Body of pancreas (tissue), 4 donors: Measurements from ENCODE around the gene EVL. TPM values are rescaled to one million over a fixed set of nuclear protein-coding genes. Genes with fewer than 3 reads are reported as not detected.

ENCODE experiments used
- ATAC-seq: fragments of 150-250 bp; one replicate; pipeline ENCODE4 v1.9.1; 2016
- DNase-seq, 4 donors: peaks; one replicate each; pipeline ENCODE4 v3.0.0-alpha.2; 2019
- H3K27ac ChIP-seq, 4 donors: fragments of 200-600 bp; sonication (generic); 1 replicate in 3 of 4; 2 replicates in 1 of 4; pipeline versions ENCODE4 v1.5.1 to v1.6.1; 2016 to 2019; ENCODE audit warnings: mild to moderate bottlenecking in 1 of 4, mixed read lengths in 1 of 4, moderate library complexity in 1 of 4
- H3K27me3 ChIP-seq, 2 donors: fragments of 200-600 bp; sonication (generic); one replicate each; pipeline ENCODE4 v1.6.0; 2016; ENCODE audit warnings: mild to moderate bottlenecking in 1 of 2
- H3K36me3 ChIP-seq, 2 donors: fragments of 200-600 bp; sonication (generic); replicated peaks in 1 of 2; 2 replicates each; pipeline ENCODE4 v1.5.1; 2016; ENCODE audit warnings: low read depth in 2 of 2; ENCODE audit not compliant: insufficient read depth in 1 of 2
- H3K4me1 ChIP-seq: fragments of 200-600 bp; sonication (generic); one replicate; pipeline ENCODE4 v1.6.0; 2016
- H3K4me3 ChIP-seq, 2 donors: fragments of 200-600 bp; sonication (generic); 1 replicate in 1 of 2; 2 replicates in 1 of 2; pipeline ENCODE4 v1.5.1; 2016 to 2019
- H3K9me3 ChIP-seq, 3 donors: fragments of 200-600 bp; sonication (generic); 1 replicate in 2 of 3; 2 replicates in 1 of 3; pipeline ENCODE4 v1.5.1; 2016
- CTCF ChIP-seq, 7 experiments: fragments of 450-650 bp in 4 of 7; fragments of 200-600 bp in 3 of 7; sonication (generic) in 3 of 7; IDR thresholded peaks; one replicate each; pipeline ENCODE4 v1.5.1; 2016 to 2019; ENCODE audit warnings: antibody characterized with exemption in 7 of 7
- POLR2A ChIP-seq, 3 donors: fragments of 450-650 bp; IDR thresholded peaks; one replicate each; pipeline ENCODE4 v1.6.1; 2016; ENCODE audit warnings: antibody characterized with exemption in 3 of 3, mild to moderate bottlenecking in 2 of 3
- WGBS, 2 donors: methylation state at CpG; one replicate each; pipeline ENCODE4 v1.1.5; 2017; 5-methylcytosine and 5-hydroxymethylcytosine counted together
- intact Hi-C: fragments of 100-400 bp; cut with DNase I; formaldehyde crosslinking; loops from one replicate; pipeline ENCODE4 v1.15.1; 2023
- total RNA-seq, 2 donors: library from RNA; depleted of rRNA; stranded (reverse); fragments of >200 nt; gene quantifications; one replicate each; pipeline ENCODE4 v1.1.0, GENCODE V29; 2016

The EVL gene
- total RNA-seq, 2 donors from 2014 or later: 22.3 to 57.7 TPM

DNA sequence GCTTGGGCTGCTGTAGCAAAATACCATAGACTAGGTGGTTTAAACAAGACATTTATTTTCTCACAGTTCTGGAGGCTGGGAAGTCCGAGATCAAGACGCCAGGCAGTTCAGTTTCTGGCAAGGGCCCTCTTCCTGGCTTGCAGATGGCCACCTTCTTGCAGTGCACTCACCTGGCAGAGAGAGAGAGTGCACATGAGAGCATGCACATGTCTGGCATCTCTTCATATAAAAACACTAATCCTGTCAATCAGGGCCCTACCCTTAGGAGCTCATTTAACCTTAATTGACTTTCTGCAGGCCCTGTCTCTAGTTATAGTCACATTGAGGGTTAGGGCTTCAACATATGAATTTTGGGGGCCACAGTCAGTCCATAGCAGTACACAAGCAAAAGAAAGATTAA lies 12.4 kb upstream of the EVL start:
- Histone ChIP-seq H3K36me3 (no peaks in the 10 kb centered on the region), H3K9me3 (no peaks in the 10 kb centered on the region), H3K4me1 (no peaks in the 10 kb centered on the region), H3K4me3 (no peak overlapping the region), H3K27ac (no peak overlapping the region), H3K27me3 (no peaks in the 10 kb centered on the region)
- DNase-seq (no peak), ATAC-seq (no peak)
- TF ChIP-seq POLR2A (IDR thresholded peaks at IDR 0.05): no peak
- TF ChIP-seq CTCF (IDR thresholded peaks at IDR 0.05): no peak
- 50 to 71% methylated on average over 2 of the region's 2 CpGs for WGBS, 2 donors
- intact Hi-C loops: no loop called here

DNA sequence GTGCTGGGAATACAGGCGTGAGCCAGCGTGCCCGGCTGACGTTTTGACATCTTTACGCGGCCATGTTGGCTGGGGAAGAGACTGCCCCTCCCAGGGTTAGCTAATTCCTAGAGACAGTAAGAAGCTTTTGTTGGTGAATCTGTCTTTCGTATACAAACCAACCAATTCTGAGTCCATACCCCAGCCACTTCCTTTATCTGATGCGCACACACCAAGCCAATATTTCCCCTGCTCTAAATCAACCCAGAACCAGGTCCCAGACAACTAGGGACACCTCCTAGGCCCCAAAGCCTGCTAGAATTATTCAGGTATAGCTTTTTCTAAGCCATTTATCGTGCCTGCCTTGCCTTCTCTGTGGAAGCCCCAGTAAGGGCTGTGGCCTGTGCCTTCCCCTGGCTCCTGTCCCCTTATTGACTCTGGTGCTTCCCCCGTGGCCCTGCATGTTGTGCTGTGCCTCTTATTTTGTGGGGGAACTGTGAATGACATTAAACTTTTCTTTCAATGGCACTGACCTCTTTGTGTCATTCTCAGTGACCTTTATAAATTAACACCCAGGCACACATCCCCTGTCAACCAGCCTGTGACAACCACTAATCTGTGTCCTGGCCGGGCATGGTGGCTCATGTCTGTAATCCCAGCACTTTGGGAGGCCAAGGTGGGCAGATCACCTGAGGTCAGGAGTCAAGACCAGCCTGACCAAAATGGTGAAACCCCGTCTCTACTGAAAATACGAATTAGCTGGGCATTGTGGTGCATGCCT lies 10.7 kb upstream of the EVL start:
- no peak for DNase-seq
- TF ChIP-seq CTCF (IDR thresholded peaks at IDR 0.05) (no peak), POLR2A (IDR thresholded peaks at IDR 0.05) (no peak)
- no peaks in the 10 kb centered on the region for H3K9me3 ChIP-seq
- no peaks in the 10 kb centered on the region for H3K4me1 ChIP-seq
- no peaks in the 10 kb centered on the region for H3K27me3 ChIP-seq
- H3K4me3 ChIP-seq: no peak overlapping the region
- intact Hi-C loops: no loop called here
- WGBS, 2 donors: 85 to 87% methylated on average over 13 of the region's 13 CpGs
- no peak for ATAC-seq
- H3K27ac ChIP-seq: no peak overlapping the region
- no peaks in the 10 kb centered on the region for H3K36me3 ChIP-seq

DNA sequence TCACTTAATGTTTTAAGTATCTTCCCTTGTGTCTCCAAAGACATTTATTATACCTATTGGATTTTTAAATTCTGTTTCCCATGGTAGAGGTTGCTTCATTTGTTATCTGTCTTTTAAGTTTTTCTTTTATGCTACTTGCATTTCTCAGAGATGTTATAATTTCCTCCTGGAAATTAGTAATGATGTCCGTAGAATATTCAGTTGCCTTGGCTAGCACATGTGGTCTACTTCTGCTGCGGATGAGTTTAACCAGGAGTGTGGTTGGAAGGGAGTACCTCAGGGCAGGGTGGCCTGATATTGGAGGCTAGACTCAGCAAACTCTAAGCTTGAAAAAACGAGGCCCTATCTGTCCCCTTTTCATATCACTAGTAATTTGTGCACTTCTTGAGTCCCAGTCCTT lies 8.8 kb upstream of the EVL start:
- intact Hi-C loops: no loop called here
- H3K27ac ChIP-seq: no peak overlapping the region
- DNase-seq: no peak
- H3K4me3 ChIP-seq: no peak overlapping the region
- no peaks in the 10 kb centered on the region for H3K9me3 ChIP-seq
- H3K36me3 ChIP-seq: no peaks in the 10 kb centered on the region
- no peak for ATAC-seq
- whole genome bisulfite sequencing, 2 donors: 69 to 78% methylated on average over 3 of the region's 3 CpGs
- no peaks in the 10 kb centered on the region for H3K27me3 ChIP-seq
- no peaks in the 10 kb centered on the region for H3K4me1 ChIP-seq
- no peak for TF ChIP-seq CTCF (IDR thresholded peaks at IDR 0.05)
- no peak for TF ChIP-seq POLR2A (IDR thresholded peaks at IDR 0.05)

GRCh38 chr14:100056964-100057795 lies 8.0 kb upstream of the EVL start:
- TF ChIP-seq POLR2A (IDR thresholded peaks at IDR 0.05) (no peak), CTCF (IDR thresholded peaks at IDR 0.05) (peak in 1 of 7 experiments; percentile 23)
- H3K27me3 ChIP-seq: no peaks in the 10 kb centered on the region
- H3K36me3 ChIP-seq: no peaks in the 10 kb centered on the region
- no peaks in the 10 kb centered on the region for H3K9me3 ChIP-seq
- DNase-seq: no peak
- intact Hi-C loops: no loop called here
- H3K27ac ChIP-seq: no peak overlapping the region
- H3K4me3 ChIP-seq: no peak overlapping the region
- H3K4me1 ChIP-seq: no peaks in the 10 kb centered on the region
- ATAC-seq: no peak
- 87 to 93% methylated on average over 4 of the region's 4 CpGs for WGBS, 2 donors
